ENCODE measurements around the gene UCK2.

Gene UCK2

DNA sequence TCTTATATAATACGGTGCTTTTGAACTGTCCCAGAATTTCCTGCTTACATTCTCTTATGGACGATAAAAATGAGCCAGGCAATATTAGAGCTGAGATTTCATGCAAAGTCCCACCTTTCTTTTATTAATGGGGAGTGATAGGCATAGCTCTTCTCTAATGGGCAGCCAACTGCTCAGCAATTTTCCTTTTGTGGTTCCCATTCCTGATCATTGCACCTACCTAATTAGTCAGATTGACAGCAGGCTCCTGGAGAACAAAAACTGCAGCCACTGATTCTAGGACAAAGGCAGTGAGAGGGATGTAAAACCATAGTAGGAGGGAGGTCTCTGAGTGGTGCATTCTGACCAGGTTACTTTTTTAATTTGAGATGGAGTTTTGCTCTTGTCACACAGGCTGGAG is 110.4 kb downstream of the UCK2 start:
- no peak for DNase-seq (ENCODE audit: low spot score)

DNA sequence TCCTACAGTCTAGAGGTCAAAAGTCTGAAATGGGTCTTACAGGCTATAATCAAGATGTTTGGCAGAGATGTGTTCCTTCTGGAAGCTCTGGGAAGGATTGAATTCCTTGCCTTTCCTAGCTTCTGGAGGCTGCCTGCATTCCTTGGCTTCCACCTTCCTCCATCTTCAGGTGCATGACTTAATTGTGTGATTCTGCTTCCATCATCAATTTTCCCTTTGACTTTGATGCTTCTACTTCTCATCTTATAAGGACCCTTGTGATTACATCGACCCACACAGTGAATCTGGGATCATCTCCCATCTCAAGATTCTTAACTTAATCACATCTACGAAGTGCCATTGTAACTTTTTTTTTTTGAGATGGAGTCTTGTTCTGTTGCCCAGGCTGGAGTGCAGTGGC is 111.4 kb downstream of the UCK2 start:
- no peak for DNase-seq (ENCODE audit: low spot score)

DNA sequence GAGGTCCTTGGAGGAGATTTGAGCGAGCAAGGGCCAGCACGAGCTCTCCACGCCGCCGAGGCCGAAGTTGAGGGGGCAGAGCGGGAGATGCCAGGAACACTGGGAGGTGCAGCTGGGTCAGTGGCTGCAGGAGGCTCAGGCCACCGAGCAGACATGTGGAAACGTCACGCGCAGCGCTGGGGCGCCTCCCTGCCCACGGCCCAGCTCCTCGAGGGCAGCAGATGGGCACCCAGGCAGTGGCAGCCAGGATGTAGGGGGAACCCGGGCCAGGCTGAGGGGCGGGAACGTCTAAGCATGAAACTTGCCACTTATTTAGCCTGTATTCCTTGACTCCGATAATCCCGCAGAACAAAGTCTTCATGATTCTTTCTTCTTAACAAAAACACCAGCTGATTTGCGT is 114.1 kb downstream of the UCK2 start:
- no peak for DNase-seq (ENCODE audit: low spot score)

DNA sequence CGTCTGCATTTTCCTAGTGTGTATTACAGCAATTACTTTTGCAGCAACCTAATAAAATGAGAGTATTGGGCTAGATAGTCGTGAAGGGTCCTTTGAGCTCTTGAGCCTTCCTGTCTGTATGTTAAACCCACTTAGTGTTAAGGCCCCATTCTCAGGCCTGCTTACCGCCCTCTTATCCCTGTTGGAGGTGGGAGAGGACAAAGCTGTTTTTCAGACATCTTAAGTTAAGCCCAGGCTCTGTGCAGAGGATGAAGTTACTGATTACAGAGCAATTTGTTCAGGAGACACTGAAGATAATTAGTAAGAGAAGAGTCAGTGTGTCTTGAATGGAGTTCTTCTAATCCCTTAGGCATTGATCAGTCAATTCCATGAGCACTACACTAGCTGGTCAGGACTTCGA is 114.6 kb downstream of the UCK2 start:
- no peak for DNase-seq (ENCODE audit: low spot score)

DNA sequence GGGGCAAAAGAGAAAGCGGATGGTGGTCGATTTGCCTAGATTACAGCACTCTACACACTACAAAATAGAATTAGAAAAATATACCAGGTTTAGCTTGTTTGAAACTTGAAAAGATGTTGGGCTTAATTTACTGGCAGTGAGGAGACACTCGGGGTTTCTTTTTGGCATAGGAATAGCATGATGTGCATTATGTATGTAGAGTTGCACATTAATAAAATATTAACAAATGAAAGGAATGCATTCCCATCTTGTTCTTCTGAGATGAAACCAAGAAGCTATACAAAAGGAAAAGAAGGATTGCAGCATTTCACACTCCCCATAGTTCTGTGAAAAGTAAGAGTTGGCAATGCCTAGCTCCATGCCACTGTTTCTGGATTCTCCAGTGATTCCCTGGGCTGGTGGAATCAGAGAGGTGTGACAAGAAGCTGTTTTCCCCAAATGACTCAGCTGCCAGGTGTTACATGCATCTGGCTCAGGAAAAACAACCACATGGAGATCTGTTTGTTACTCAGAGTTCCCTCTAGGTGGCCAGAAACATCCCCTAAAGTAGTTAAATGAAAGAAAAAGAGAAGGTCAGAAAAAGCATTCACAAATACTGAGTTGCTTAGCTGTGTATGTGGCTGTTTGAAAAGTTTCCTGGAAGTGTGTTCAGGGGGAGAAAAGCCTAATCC is 115.6 kb downstream of the UCK2 start:
- DNase-seq (ENCODE audit: low spot score) = no peak

DNA sequence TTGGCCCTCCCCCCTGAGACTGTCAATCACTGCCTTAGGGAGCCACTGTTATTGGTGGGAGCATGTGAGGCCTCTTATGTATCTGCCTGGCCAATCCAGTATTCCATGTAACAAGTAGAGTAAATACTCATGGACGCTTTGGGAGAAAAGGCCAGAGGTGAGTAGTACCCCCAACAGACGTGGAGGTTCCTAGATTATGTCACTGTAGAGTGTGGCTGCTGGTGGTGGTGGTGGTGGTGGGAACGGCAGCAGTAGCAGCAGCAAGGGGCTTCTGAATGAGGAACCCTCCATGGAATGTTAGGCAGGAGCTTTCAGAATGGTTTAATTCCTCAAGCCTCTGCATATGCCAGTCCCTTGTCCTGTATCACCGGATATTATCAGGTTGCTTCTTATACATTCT is 118.5 kb downstream of the UCK2 start:
- DNase-seq (ENCODE audit: low spot score) = no peak

DNA sequence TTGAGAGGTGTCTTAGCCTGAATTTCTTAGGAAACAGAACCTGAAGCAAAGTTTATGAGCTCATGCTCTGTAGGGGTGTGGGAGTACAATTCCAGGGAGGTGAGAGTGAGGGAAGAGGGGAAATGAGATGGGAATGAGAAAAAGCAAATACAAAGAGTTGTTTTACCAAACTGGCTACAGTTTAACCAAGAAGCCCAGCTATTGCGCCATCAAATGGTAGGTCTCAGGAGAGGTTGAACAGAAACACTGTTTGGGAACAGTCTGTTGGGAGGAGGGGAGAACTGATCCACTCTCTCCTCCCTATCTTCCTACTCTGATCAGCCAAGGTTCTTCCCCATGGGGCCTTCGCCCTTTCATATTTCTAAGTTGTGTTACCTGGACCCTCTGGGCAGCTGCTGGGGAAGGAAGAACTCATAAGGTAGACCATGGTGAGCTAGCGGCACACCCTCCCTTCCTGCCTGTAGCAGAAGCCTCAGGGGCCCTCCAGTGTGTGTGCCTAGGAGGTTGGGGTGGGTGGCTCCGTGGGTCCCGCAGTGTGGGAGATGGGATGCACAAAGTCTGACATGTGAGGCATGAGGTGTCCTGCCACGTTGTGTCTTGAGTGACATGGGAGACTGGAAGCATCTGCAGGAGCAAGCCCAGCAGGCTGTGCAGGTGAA is 120.5 kb downstream of the UCK2 start:
- no peak for DNase-seq (ENCODE audit: low spot score)

DNA sequence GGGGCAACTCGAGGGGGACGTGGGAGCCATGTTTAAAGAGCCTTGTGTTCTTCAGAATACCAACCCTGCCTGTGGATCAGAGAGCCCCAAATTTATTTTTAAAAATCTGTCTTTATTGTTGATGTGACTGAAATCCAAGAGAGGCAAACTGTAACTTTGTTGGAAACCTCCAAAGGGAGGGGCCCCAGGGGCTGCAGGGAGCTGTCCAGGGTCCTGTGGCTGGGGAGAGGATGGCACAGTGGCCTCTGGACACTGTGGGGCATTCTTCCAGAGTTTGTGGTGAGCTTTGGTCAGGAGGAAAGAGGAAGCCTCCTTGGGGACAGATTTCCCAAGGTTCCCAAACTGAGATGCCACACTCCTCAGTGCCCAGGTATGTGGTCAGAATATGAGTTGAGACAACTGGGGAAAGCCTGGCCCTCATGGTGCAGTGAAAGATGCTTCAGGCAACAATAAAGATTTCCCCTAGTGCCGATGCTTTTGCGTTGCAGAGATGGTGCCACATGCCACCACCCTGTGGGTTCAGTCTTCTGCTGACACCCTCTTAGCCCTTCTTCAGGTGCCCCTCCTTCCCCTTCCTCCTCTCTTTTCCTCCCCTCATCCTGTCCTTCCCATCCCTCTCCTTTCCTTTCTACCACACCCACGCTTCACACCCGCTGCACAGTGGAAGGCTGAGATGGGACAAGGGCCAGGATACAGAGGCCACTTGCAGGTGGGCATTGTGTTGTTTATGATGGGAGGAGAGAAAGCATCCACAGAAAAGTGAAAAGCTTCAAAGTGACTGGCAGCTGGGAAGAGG is 122.1 kb downstream of the UCK2 start:
- no peak for DNase-seq (ENCODE audit: low spot score)

DNA sequence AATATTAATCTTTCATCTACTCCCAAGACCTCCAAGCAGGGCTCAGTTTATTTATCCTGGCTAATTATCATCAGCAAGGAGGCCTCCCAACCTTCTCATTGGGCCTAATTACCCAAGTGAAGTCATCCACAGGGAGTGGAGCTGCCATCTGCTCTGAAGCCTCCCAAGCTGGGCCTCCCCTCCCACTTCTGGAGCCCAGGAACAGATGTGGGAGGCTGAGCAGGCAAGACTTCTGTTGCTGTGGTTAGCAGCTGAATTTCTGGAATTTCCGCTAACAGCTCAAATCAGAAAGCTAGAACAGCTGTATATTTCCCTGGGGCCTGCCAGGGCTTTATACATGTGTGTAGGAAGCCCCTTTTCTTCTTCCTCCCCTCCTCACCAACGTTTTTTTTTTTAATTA is 127.5 kb downstream of the UCK2 start:
- DNase-seq (ENCODE audit: low spot score) = no peak

DNA sequence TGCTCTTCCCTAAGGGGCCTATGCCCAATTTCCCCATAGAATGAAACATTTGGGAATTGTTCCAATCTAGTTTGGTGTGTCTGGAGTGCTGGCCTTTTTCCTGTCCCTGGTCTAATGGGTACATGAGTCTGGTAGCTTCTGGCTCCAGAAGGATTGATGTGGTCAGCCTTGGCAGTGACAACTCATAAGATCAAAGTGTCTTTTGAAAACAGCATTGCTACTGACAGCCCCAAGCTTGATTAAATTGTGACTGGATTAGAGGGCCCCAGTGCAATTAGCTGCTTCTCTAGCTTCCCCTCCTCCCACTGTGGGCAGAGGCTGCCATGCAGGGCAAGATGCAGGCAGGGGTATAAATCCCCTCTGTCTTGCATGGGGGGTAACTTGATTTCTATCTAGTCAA is 130.9 kb downstream of the UCK2 start:
- DNase-seq (ENCODE audit: low spot score) = no peak

DNA sequence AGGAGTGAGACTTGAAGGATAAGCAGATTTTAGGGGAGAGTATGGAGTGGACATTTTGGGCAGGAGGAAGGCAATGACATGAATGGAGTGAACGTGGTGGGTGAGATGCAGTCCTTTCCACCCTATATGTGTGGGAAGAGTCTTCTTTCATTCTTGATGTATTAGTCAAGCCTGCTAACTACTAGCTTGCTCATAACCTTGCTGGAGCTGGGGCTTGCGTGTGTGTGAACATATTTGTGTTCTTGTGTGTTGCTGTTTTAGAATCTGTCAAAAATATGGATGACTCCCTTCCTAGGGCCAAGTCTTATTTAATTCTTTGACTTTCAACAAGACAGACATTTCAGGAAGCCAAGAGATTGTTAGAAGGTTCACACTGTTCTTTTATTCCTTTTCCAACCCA is 132.7 kb downstream of the UCK2 start:
- DNase-seq (ENCODE audit: low spot score) = no peak

DNA sequence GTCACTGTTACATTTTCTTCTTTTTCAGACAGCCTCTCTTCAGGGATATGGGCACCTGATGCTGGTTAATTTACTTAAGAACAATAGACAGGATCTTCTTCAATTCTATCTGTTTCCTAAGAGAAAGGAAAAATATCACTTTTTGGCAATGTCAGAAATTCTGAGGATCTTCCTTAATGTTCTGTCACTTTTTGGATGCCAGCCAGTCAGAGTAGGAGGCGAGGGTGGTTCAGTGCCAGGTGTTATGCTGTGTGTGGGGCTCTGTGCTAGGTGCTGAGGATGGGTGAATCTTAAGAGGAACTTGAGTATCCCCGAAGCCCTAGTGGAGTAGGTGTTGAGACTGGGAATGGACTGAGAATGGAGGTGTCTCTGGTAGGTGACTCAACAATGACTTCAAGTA is 133.5 kb downstream of the UCK2 start:
- DNase-seq (ENCODE audit: low spot score) = no peak

Data from hematopoietic multipotent progenitor cell treated with erythropoietin and hydrocortisone succinate and interleukin-3 and kit ligand, for 15 days (in vitro differentiated cells).